Endothelial cell of umbilical vein (primary cell): ENCODE measurements around the gene LCN12. TPM values are rescaled to one million over a fixed set of nuclear protein-coding genes. Genes with fewer than 3 reads are reported as not detected.

Source experiments
- BruUV-seq: library from RNA; stranded (reverse); fragments of 400-500 nt; replicated peaks from 2 replicates; lab custom pipeline; 2021; lab: Mats Ljungman, UMichigan
- CTCF ChIA-PET: fragments of 300-600, 350-600 bp; sonication (Branson Sonifier 250); formaldehyde crosslinking; loops from one replicate; lab custom pipeline; 2021; ENCODE audit warnings: antibody characterized with exemption, inconsistent platforms; lab: Charles Lee
- POLR2A ChIA-PET: fragments of 300-600, 350-600 bp; sonication (Branson Sonifier 250); formaldehyde crosslinking; loops from one replicate; lab custom pipeline; 2021; ENCODE audit warnings: antibody characterized with exemption, inconsistent platforms; lab: Charles Lee
- DNase-seq: peaks from one replicate; pipeline ENCODE4 v3.0.0-alpha.2; 2011; ENCODE audit warnings: low read depth, low spot score
- FAIRE-seq: peaks from 2 replicates; lab custom pipeline; 2011; peaks lifted over from hg19 to GRCh38; lab: Jason Lieb, UNC
- H2AFZ ChIP-seq: 2 replicates; pipeline ENCODE4 v1.6.0; 2012; ENCODE audit warnings: low read depth, low read length, control low read depth, inconsistent platforms
- H3K27ac ChIP-seq: 2 replicates; pipeline ENCODE4 v1.5.1; 2011; ENCODE audit warnings: low read depth, mild to moderate bottlenecking, control low read depth, low read length, moderate library complexity; ENCODE audit not compliant: insufficient read depth
- H3K27me3 ChIP-seq, 2 experiments: 2 replicates each; pipeline versions ENCODE4 v1.6.0 to v1.6.1; 2011; ENCODE audit warnings: low read length in 2 of 2, mixed read lengths in 1 of 2; ENCODE audit not compliant: control insufficient read depth in 2 of 2, insufficient read depth in 2 of 2
- H3K36me3 ChIP-seq, 2 experiments: 2 replicates in 1 of 2; 3 replicates in 1 of 2; pipeline ENCODE4 v1.5.1; 2011; ENCODE audit warnings: low read length in 2 of 2, mild to moderate bottlenecking in 1 of 2, moderate library complexity in 1 of 2; ENCODE audit not compliant: control insufficient read depth in 2 of 2, insufficient read depth in 2 of 2; ENCODE audit errors: extremely low read depth in 1 of 2
- H3K4me1 ChIP-seq: 3 replicates; pipeline ENCODE4 v1.5.1; 2011; ENCODE audit warnings: mild to moderate bottlenecking, low read length; ENCODE audit not compliant: control insufficient read depth, insufficient read depth; ENCODE audit errors: extremely low read depth
- H3K4me2 ChIP-seq: 2 replicates; pipeline ENCODE4 v1.6.1; 2011; ENCODE audit warnings: low read length, control low read depth, mixed read lengths; ENCODE audit not compliant: insufficient read depth
- H3K4me3 ChIP-seq, 3 experiments: fragments of 200-600 bp in 1 of 3; sonication (generic), shearing (Covaris generic) in 1 of 3; replicated peaks in 1 of 3; 2 replicates each; pipeline ENCODE4 v1.5.1; 2011 to 2016; ENCODE audit warnings: control low read depth in 3 of 3, low read length in 3 of 3, mild to moderate bottlenecking in 2 of 3, inconsistent platforms in 1 of 3, low read depth in 1 of 3, moderate library complexity in 1 of 3; ENCODE audit not compliant: insufficient read depth in 1 of 3
- H3K79me2 ChIP-seq: 2 replicates; pipeline ENCODE4 v1.6.0; 2012; ENCODE audit warnings: low read length, inconsistent platforms; ENCODE audit not compliant: control insufficient read depth, insufficient read depth
- H3K9ac ChIP-seq: replicated peaks from 2 replicates; pipeline ENCODE3; 2011; ENCODE audit warnings: low read length, control low read depth; ENCODE audit not compliant: insufficient read depth; ENCODE audit errors: extremely low read depth
- H3K9me1 ChIP-seq: replicated peaks from 3 replicates; pipeline ENCODE4 v1.6.0; 2011; ENCODE audit warnings: mild to moderate bottlenecking, low read length; ENCODE audit not compliant: control insufficient read depth, insufficient read depth; ENCODE audit errors: extremely low read depth
- H3K9me3 ChIP-seq: replicated peaks from 2 replicates; pipeline ENCODE4 v1.5.1; 2012; ENCODE audit warnings: low read length, inconsistent platforms; ENCODE audit not compliant: control insufficient read depth, insufficient read depth
- H4K20me1 ChIP-seq: replicated peaks from 2 replicates; pipeline ENCODE3; 2011; ENCODE audit warnings: mild to moderate bottlenecking, low read length; ENCODE audit not compliant: control insufficient read depth, insufficient read depth; ENCODE audit errors: extremely low read depth
- EZH2 ChIP-seq: IDR thresholded peaks from 2 replicates; pipeline ENCODE4 v1.6.1; 2012; ENCODE audit warnings: borderline replicate concordance, low read depth, mild to moderate bottlenecking, moderate library complexity, low read length, inconsistent platforms; ENCODE audit not compliant: severe bottlenecking
- FOS ChIP-seq: IDR thresholded peaks from 2 replicates; pipeline ENCODE4 v1.6.1; 2011; ENCODE audit warnings: mild to moderate bottlenecking, low read length, moderate library complexity, borderline replicate concordance; ENCODE audit not compliant: insufficient read depth
- GATA2 ChIP-seq: IDR thresholded peaks from 2 replicates; pipeline ENCODE4 v1.7.0; 2011; ENCODE audit warnings: low read depth, mild to moderate bottlenecking, moderate library complexity, mixed read lengths, low read length; ENCODE audit not compliant: insufficient read length, insufficient read depth
- JUN ChIP-seq: IDR thresholded peaks from 2 replicates; pipeline ENCODE4 v1.6.1; 2011; ENCODE audit warnings: borderline replicate concordance, low read depth; ENCODE audit not compliant: insufficient read length, insufficient read depth
- MYC ChIP-seq: IDR thresholded peaks from one replicate; pipeline ENCODE4 v1.6.1; 2011; ENCODE audit warnings: mild to moderate bottlenecking, low read depth, low read length
- POLR2A ChIP-seq: IDR thresholded peaks from 2 replicates; pipeline ENCODE4 v1.6.1; 2012; ENCODE audit warnings: low read depth, mild to moderate bottlenecking, control low read depth, low read length
- POLR2AphosphoS5 ChIP-seq: IDR thresholded peaks from 2 replicates; pipeline ENCODE4 v1.6.1; 2012; ENCODE audit warnings: low read depth, mild to moderate bottlenecking, control low read depth, low read length, moderate library complexity; ENCODE audit not compliant: insufficient read depth
- dilution Hi-C: fragments of 300-500 bp; cut with MboI; formaldehyde crosslinking; loops from one replicate; pipeline ENCODE4 v1.15.0; 2019; ENCODE audit warnings: low sequenced_read_pairs; ENCODE audit not compliant: extremely low pct_ligation_motif_present
- intact Hi-C: fragments of 100-400 bp; cut with micrococcal nuclease; formaldehyde crosslinking; loops from one replicate; pipeline ENCODE4 v1.10.0; 2022
- polyA plus RNA-seq, 4 experiments: library from polyadenylated mRNA; depleted of rRNA in 3 of 4; stranded (reverse) in 3 of 4; unstranded in 1 of 4; fragments of >200 nt; gene quantifications; 2 replicates each; pipeline versions ENCODE4 v1.2.1 to v1.2.3, GENCODE V29; 2011 to 2012; ENCODE audit warnings: missing spikeins in 1 of 4
- total RNA-seq: library from RNA; stranded (reverse); gene quantifications from 2 replicates; pipeline ENCODE4 v1.2.3, GENCODE V29; 2021
- TF ChIP-seq, protein P1 (sequence below): IDR thresholded peaks from 2 replicates; pipeline ENCODE4 v1.6.1; 2011; ENCODE audit not compliant: insufficient read depth, insufficient read length
- TF ChIP-seq, protein P2 (sequence below), 2 donors: IDR thresholded peaks; 1 replicate in 1 of 2; 2 replicates in 1 of 2; pipeline ENCODE4 v1.5.1; 2011; ENCODE audit warnings: low read length in 2 of 2, mild to moderate bottlenecking in 2 of 2, moderate library complexity in 2 of 2, control low read depth in 1 of 2, inconsistent platforms in 1 of 2, low read depth in 1 of 2; ENCODE audit not compliant: insufficient read depth in 1 of 2; ENCODE audit errors: extremely low read depth in 1 of 2

The LCN12 gene
- total and polyA plus RNA-seq, 2 donors (not counting 3 experiments of a cell fraction or from before 2014, with no cell fraction given) = 0.35 to 0.52 TPM

DNA sequence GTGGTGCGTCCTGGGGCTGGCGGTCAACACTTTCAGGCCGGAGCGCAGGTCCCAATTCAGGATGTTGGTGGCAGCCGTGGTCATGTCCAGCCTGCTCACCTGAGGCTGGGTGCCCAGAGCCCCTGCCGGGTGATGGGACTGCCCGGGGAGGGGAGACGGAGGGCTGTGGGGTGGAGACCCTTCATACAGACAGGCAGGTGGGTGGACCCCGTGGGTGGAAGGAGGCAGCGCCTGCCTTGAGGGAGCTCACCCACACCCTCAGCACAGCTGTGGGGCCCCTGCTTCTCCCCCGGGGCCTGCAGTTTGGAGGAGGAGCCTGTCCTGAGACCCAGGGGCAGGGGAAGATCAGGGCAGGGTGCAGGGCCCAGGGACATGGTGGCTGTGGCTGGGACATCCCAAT lies 18.3 kb downstream of the LCN12 start:
- DNase-seq = no peak
- Histone ChIP-seq H3K79me2 (no peaks in the 10 kb centered on the region), H3K27ac (no peak overlapping the region), H2AFZ (no peak overlapping the region), H3K27me3 (no peaks in the 10 kb centered on the region), H3K9ac (no peak overlapping the region), H3K9me1 (no peaks in the 10 kb centered on the region), H4K20me1 (no peaks in the 10 kb centered on the region), H3K4me1 (no peaks in the 10 kb centered on the region), H3K9me3 (no peaks in the 10 kb centered on the region), H3K4me2 (no peak overlapping the region), H3K36me3 (no peaks in the 10 kb centered on the region), H3K4me3 (no peak overlapping the region)
- POLR2A ChIA-PET = no interaction called here
- BruUV-seq = no TSS peak
- intact Hi-C loops (no loop called here), dilution Hi-C loops (no loop called here)
- TF ChIP-seq EZH2 (no peak), GATA2 (no peak), MYC (no peak), POLR2A (no peak), FOS (no peak), POLR2AphosphoS5 (no peak), JUN (no peak)
- TF ChIP-seq, protein P1, sequence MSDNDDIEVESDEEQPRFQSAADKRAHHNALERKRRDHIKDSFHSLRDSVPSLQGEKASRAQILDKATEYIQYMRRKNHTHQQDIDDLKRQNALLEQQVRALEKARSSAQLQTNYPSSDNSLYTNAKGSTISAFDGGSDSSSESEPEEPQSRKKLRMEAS = no peak
- TF ChIP-seq, protein P2, sequence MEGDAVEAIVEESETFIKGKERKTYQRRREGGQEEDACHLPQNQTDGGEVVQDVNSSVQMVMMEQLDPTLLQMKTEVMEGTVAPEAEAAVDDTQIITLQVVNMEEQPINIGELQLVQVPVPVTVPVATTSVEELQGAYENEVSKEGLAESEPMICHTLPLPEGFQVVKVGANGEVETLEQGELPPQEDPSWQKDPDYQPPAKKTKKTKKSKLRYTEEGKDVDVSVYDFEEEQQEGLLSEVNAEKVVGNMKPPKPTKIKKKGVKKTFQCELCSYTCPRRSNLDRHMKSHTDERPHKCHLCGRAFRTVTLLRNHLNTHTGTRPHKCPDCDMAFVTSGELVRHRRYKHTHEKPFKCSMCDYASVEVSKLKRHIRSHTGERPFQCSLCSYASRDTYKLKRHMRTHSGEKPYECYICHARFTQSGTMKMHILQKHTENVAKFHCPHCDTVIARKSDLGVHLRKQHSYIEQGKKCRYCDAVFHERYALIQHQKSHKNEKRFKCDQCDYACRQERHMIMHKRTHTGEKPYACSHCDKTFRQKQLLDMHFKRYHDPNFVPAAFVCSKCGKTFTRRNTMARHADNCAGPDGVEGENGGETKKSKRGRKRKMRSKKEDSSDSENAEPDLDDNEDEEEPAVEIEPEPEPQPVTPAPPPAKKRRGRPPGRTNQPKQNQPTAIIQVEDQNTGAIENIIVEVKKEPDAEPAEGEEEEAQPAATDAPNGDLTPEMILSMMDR (IDR thresholded peaks at IDR 0.05; ENCODE audit: extremely low read depth in 1 of 2, insufficient read depth in 1 of 2, low read depth in 1 of 2, low read length in 2 of 2) = no peak
- CTCF ChIA-PET = interaction anchor here (1.3 kb wide), 1 partner anchor 59 kb away, joined by 3 read pairs; no protein-coding TSS in a partner anchor
- no peak for FAIRE-seq
